T-cell (primary cell): Measurements from ENCODE around the gene ACOT13. TPM values are rescaled to one million over a fixed set of nuclear protein-coding genes. Genes with fewer than 3 reads are reported as not detected.

Experiments
- ATAC-seq, 4 experiments: fragments of 200-7000 bp in 3 of 4; fragments of 150-1000 bp in 1 of 4; cut with Tn5 transposase; replicated peaks in 1 of 4; 1 replicate in 3 of 4; 2 replicates in 1 of 4; pipeline ENCODE4 v1.10.0; 2021; ENCODE audit warnings: moderate library complexity in 3 of 4, mild to moderate bottlenecking in 2 of 4, moderate number of reproducible peaks in 1 of 4
- CTCF ChIA-PET, 2 donors: fragments of 300-600 bp; sonication (Branson Sonifier 250); formaldehyde crosslinking; loops; one replicate each; lab custom pipeline; 2022; ENCODE audit warnings: antibody characterized with exemption in 2 of 2; lab: Charles Lee
- POLR2A ChIA-PET, 2 donors: fragments of 300-600 bp; sonication (Branson Sonifier 250); formaldehyde crosslinking; loops; one replicate each; lab custom pipeline; 2022; ENCODE audit warnings: antibody characterized with exemption in 2 of 2; lab: Charles Lee
- DNase-seq, 35 experiments: peaks; one replicate each; pipeline versions ENCODE4 v3.0.0 to v3.0.0-alpha.2; 2013 to 2023
- H3K27ac ChIP-seq: one replicate; pipeline ENCODE4 v1.5.1; 2013; ENCODE audit warnings: low read length
- H3K27me3 ChIP-seq, 2 experiments: replicated peaks in 1 of 2; 1 replicate in 1 of 2; 2 replicates in 1 of 2; pipeline versions ENCODE4 v1.6.1 to v1.7.0; 2013; ENCODE audit warnings: low read length in 1 of 2, mixed read lengths in 1 of 2; ENCODE audit not compliant: control insufficient read depth in 2 of 2, insufficient read depth in 2 of 2; ENCODE audit errors: extremely low read depth in 1 of 2
- H3K36me3 ChIP-seq, 2 donors: 1 replicate in 1 of 2; 2 replicates in 1 of 2; pipeline versions ENCODE4 v1.6.1 to v1.7.0; 2013; ENCODE audit warnings: low read length in 1 of 2; ENCODE audit not compliant: control insufficient read depth in 2 of 2, insufficient read depth in 1 of 2; ENCODE audit errors: extremely low read depth in 1 of 2
- H3K4me1 ChIP-seq, 2 experiments: 1 replicate in 1 of 2; 2 replicates in 1 of 2; pipeline versions ENCODE4 v1.6.1 to v1.7.0; 2013; ENCODE audit warnings: low read length in 2 of 2, mixed read lengths in 1 of 2; ENCODE audit not compliant: insufficient read depth in 2 of 2, control insufficient read depth in 1 of 2; ENCODE audit errors: extremely low read depth in 1 of 2
- H3K4me3 ChIP-seq, 2 donors: 1 replicate in 1 of 2; 2 replicates in 1 of 2; pipeline versions ENCODE4 v1.5.1 to v1.7.0; 2013; ENCODE audit warnings: mild to moderate bottlenecking in 2 of 2, low read length in 1 of 2, moderate library complexity in 1 of 2; ENCODE audit not compliant: control insufficient read depth in 1 of 2; ENCODE audit errors: extremely low read depth in 1 of 2
- H3K9me3 ChIP-seq: 2 replicates; pipeline ENCODE4 v1.7.0; 2013
- H3K27ac Mint-ChIP-seq, 2 donors: one replicate each; pipeline ENCODE4 v1.8.0; 2020 to 2021; ENCODE audit warnings: mild to moderate bottlenecking in 2 of 2, mixed read lengths in 2 of 2
- H3K27me3 Mint-ChIP-seq, 2 donors: one replicate each; pipeline ENCODE4 v1.8.0; 2021 to 2022; ENCODE audit warnings: mixed read lengths in 2 of 2
- H3K36me3 Mint-ChIP-seq: one replicate; pipeline ENCODE4 v1.8.0; 2021; ENCODE audit warnings: mixed read lengths
- H3K4me1 Mint-ChIP-seq, 3 donors: one replicate each; pipeline ENCODE4 v1.8.0; 2020 to 2022; ENCODE audit warnings: mixed read lengths in 3 of 3, mild to moderate bottlenecking in 1 of 3
- H3K4me3 Mint-ChIP-seq, 3 donors: one replicate each; pipeline ENCODE4 v1.8.0; 2020 to 2022; ENCODE audit warnings: mild to moderate bottlenecking in 3 of 3, mixed read lengths in 3 of 3, moderate library complexity in 3 of 3
- H3K9me3 Mint-ChIP-seq, 3 donors: one replicate each; pipeline ENCODE4 v1.8.0; 2020 to 2022; ENCODE audit warnings: mixed read lengths in 3 of 3
- WGBS: methylation state at CpG from one replicate; pipeline ENCODE4 v1.1.5; 2013; ENCODE audit warnings: missing lambda C conversion rate; ENCODE audit not compliant: insufficient coverage; 5-methylcytosine and 5-hydroxymethylcytosine counted together
- total RNA-seq, 35 experiments: library from RNA in 6 of 35; stranded (reverse) in 6 of 35; fragments of 120-200 nt in 1 of 35; gene quantifications; one replicate each; pipeline versions ENCODE4 v1.2.1 to v1.2.4 and lab custom pipeline; 2013 to 2026

The ACOT13 gene
- total RNA-seq, 5 donors from 2014 or later (not counting 1 experiment from before 2014, with no cell fraction given): 4.2 to 10.9 (median 9.5) TPM

DNA sequence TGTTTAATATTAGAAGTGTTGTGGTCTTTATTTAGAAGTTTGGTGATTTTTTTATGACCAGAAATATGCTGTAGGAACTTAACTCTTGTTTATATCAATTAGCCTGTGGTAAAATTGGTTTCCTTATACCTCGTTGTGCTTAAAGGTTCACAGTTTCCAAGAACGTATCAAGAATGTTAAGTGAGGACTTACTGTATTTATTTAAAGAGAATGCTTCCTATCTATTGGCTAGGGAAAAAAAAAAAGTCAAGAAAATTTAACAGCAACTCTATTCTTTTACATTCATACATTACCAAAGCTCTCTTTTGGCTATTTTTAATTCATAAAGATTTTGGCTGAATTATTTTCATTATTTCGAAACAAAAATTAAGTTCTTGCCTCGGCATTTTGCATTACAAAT, 22.5 kb upstream of the ACOT13 start:
- no peaks in the 10 kb centered on the region for H3K36me3 ChIP-seq
- no CpG with 5 or more reads among the region's 4 CpGs for WGBS
- ATAC-seq (no peak), DNase-seq (no peak)
- ChIA-PET CTCF (interaction anchor here in 1 of 2 donors (0.6 kb wide), 1 partner anchor 127 kb away, joined by 3 read pairs; no protein-coding TSS in a partner anchor), POLR2A (interaction anchor here in 1 of 2 donors (0.6 kb wide), 1 partner anchor 73 kb away, joined by 3 read pairs; no protein-coding TSS in a partner anchor)
- no peak overlapping the region for H3K27ac Mint-ChIP-seq
- no peaks in the 10 kb centered on the region for H3K36me3 Mint-ChIP-seq
- peaks cover 12 to 38% of the 10 kb centered on the region in 2 donors for H3K27me3 Mint-ChIP-seq
- H3K4me3 Mint-ChIP-seq: no peak overlapping the region
- peaks cover 3 to 20% of the 10 kb centered on the region in 2 experiments for H3K27me3 ChIP-seq
- H3K4me1 Mint-ChIP-seq: peaks cover 12 to 17% (median 13%) of the 10 kb centered on the region in 3 donors
- H3K9me3 Mint-ChIP-seq: no peaks in the 10 kb centered on the region
- H3K27ac ChIP-seq: no peak overlapping the region
- H3K9me3 ChIP-seq: no peaks in the 10 kb centered on the region
- no peak overlapping the region for H3K4me3 ChIP-seq
- peaks cover 7 to 10% of the 10 kb centered on the region in 2 experiments for H3K4me1 ChIP-seq

DNA sequence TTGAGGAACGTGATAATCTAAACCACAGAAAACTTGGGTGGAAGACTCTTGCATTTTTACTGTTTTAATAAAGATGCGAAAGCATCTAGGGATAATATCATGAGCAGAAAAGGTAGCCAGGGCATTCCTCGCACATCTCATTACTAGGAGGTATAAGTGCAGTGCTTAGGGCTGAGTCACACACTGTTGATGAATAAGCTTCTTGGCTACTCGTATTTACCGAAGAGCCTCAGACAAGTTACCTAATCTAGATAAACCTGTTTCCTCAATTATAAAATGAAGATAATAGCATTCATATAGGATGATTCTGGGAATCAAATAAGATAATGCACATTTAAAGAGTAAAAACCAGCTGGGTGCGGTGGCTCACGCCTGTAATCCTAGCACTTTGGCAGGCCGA, 20.1 kb upstream of the ACOT13 start:
- H3K9me3 Mint-ChIP-seq: no peaks in the 10 kb centered on the region
- H3K36me3 Mint-ChIP-seq: peaks cover 1% of the 10 kb centered on the region
- Histone ChIP-seq H3K27me3 (peaks cover 3 to 15% of the 10 kb centered on the region in 2 experiments), H3K36me3 (peaks cover 0 to 20% of the 10 kb centered on the region in 2 donors), H3K9me3 (no peaks in the 10 kb centered on the region), H3K27ac (no peak overlapping the region), H3K4me3 (no peak overlapping the region), H3K4me1 (peaks cover 7 to 10% of the 10 kb centered on the region in 2 experiments)
- whole genome bisulfite sequencing: 70% methylated on average over 2 of the region's 8 CpGs
- peaks cover 2 to 24% of the 10 kb centered on the region in 2 donors for H3K27me3 Mint-ChIP-seq
- ATAC-seq (no peak), DNase-seq (no peak)
- CTCF ChIA-PET: no interaction called here
- peaks cover 12 to 17% (median 13%) of the 10 kb centered on the region in 3 donors for H3K4me1 Mint-ChIP-seq
- POLR2A ChIA-PET: interaction anchor here in 1 of 2 donors (0.6 kb wide), 1 partner anchor 108 kb away, joined by 3 read pairs; no protein-coding TSS in a partner anchor
- peak overlapping the region; percentile 80 to 89 (median 80) for H3K4me3 Mint-ChIP-seq
- no peak overlapping the region for H3K27ac Mint-ChIP-seq

DNA sequence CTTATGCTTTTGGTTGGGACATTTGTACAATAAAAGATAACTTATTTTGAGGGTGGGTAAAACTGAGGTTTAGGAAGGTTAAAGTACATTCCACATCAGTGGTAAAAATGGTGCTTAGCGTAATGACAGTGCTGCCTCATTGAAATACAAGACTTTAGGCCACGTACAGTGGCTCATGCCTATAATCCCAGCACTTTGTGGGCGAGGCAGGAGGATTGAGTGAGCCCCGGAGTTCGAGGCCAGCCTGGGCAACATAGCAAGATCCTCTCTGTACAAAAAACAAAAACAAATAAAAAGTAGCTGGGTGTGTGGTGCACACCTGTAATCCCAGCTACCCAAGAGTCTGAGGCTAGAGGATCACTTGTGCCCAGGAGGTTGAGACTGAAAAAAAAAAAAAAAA, 18.6 kb upstream of the ACOT13 start:
- H3K4me3 Mint-ChIP-seq: no peak overlapping the region
- Histone ChIP-seq H3K9me3 (no peaks in the 10 kb centered on the region), H3K36me3 (peaks cover 3 to 35% of the 10 kb centered on the region in 2 donors), H3K4me1 (peaks cover 7 to 10% of the 10 kb centered on the region in 2 experiments), H3K27me3 (peaks cover 3 to 10% of the 10 kb centered on the region in 2 experiments), H3K27ac (no peak overlapping the region), H3K4me3 (no peak overlapping the region)
- H3K4me1 Mint-ChIP-seq: peaks cover 12 to 17% (median 14%) of the 10 kb centered on the region in 3 donors
- H3K9me3 Mint-ChIP-seq: no peaks in the 10 kb centered on the region
- peaks cover 0 to 22% of the 10 kb centered on the region in 2 donors for H3K27me3 Mint-ChIP-seq
- POLR2A ChIA-PET: interaction anchor here in 1 of 2 donors (0.6 to 0.8 kb wide), 3 partner anchors 11 to 18 kb away, joined by 3 to 4 read pairs (median 4); no protein-coding TSS in a partner anchor
- DNase-seq (no peak), ATAC-seq (no peak)
- CTCF ChIA-PET: interaction anchor here (0.7 to 1.2 kb wide), 3 partner anchors 17 to 33 kb away, joined by 3 to 14 read pairs (median 7); partner anchors contain the start of gene ACOT13 (in 1 of the 2)
- H3K27ac Mint-ChIP-seq: no peak overlapping the region
- H3K36me3 Mint-ChIP-seq: peaks cover 9% of the 10 kb centered on the region
- 100% methylated on average over 1 of the region's 5 CpGs for whole genome bisulfite sequencing

DNA sequence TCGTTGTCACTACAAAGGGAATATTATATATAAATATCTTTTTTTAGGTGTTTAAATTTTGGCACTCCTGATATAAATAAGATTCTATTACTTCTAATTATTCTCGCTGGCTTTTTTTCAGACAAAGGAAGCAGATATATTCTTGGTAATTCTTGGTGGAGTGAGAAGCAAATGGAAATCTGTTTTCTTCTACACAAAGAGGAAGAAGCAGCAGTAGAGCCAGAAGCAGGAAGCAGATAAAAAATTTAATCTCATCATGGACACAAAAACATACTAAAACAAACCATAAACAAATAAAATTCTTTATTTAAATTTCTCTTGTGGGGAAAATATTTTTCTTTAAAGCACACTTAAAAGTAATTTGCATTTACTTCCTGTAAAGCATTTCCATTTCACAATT, 17.2 kb upstream of the ACOT13 start:
- Mint-ChIP-seq H3K27ac (no peak overlapping the region), H3K36me3 (peaks cover 19% of the 10 kb centered on the region), H3K27me3 (peaks cover 0 to 11% of the 10 kb centered on the region in 2 donors), H3K4me1 (peaks cover 12 to 20% (median 18%) of the 10 kb centered on the region in 3 donors), H3K4me3 (no peak overlapping the region), H3K9me3 (no peaks in the 10 kb centered on the region)
- ATAC-seq (no peak), DNase-seq (no peak)
- ChIA-PET CTCF (interaction anchor here in 1 of 2 donors (1.2 kb wide), 1 partner anchor 18 kb away, joined by 7 read pairs; the partner anchor contains the start of gene ACOT13), POLR2A (interaction anchor here in 1 of 2 donors (0.6 to 0.7 kb wide), 2 partner anchors 13 to 161 kb away, joined by 3 to 7 read pairs; no protein-coding TSS in a partner anchor)
- no CpG with 5 or more reads among the region's 2 CpGs for WGBS
- Histone ChIP-seq H3K4me1 (peaks cover 7 to 10% of the 10 kb centered on the region in 2 experiments), H3K27me3 (peaks cover 3 to 5% of the 10 kb centered on the region in 2 experiments), H3K9me3 (no peaks in the 10 kb centered on the region), H3K27ac (no peak overlapping the region), H3K4me3 (no peak overlapping the region), H3K36me3 (peaks cover 3 to 45% of the 10 kb centered on the region in 2 donors)

DNA sequence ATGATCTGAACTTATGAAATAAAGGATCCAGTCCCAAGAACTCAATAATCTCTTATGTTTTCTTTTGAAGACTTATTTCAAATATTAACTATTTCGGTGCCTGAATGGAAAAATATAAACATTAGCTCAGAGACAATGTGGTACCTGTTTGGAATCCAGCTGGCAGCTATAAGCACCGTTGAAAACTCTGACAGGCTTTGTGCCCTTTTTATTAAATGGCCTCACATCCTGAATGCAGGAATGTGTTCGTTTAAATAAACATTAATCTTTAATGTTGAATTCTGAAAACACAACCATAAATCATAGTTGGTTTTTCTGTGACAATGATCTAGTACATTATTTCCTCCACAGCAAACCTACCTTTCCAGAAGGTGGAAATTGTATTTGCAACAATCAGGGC, 16.5 kb upstream of the ACOT13 start:
- CTCF ChIA-PET: no interaction called here
- Mint-ChIP-seq H3K9me3 (no peaks in the 10 kb centered on the region), H3K4me3 (no peak overlapping the region), H3K4me1 (peaks cover 12 to 19% (median 18%) of the 10 kb centered on the region in 3 donors), H3K27ac (no peak overlapping the region), H3K36me3 (peaks cover 19% of the 10 kb centered on the region), H3K27me3 (peaks cover 0 to 5% of the 10 kb centered on the region in 2 donors)
- Histone ChIP-seq H3K9me3 (no peaks in the 10 kb centered on the region), H3K36me3 (peaks cover 3 to 45% of the 10 kb centered on the region in 2 donors), H3K4me1 (peaks cover 7 to 10% of the 10 kb centered on the region in 2 experiments), H3K27ac (no peak overlapping the region), H3K27me3 (peaks cover 0 to 5% of the 10 kb centered on the region in 2 experiments), H3K4me3 (no peak overlapping the region)
- POLR2A ChIA-PET: interaction anchor here in 1 of 2 donors (0.6 to 0.7 kb wide), 2 partner anchors 13 to 160 kb away, joined by 3 to 7 read pairs; no protein-coding TSS in a partner anchor
- ATAC-seq: no peak
- 83% methylated on average over 2 of the region's 3 CpGs for WGBS
- no peak for DNase-seq

DNA sequence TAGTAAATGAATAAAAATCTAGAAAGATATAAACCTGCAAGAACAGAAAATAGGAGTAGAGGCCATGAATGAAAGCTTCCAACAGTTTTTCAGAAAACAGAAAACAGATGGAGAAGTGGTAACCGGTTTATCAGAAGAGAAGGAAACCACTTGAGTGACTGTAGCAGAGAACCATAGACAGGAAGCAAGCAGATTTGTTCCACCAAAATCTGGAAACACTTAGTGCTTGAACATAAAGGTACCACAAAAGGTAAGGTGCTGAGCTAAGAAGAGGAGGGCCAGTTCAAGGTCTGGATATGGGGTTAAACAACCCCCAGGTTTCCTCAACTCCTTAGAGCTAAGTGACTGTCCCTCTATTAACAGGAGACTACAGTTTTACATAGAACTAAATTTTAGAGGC, 11.7 kb upstream of the ACOT13 start:
- Mint-ChIP-seq H3K4me1 (peaks cover 35 to 43% (median 43%) of the 10 kb centered on the region in 3 donors), H3K27ac (peak overlapping the region; percentile 13 to 17)
- ATAC-seq: no peak

More for the DNA sequence above, 11.7 kb upstream of the ACOT13 start:
- H3K36me3 Mint-ChIP-seq: peaks cover 33% of the 10 kb centered on the region
- H3K27ac ChIP-seq: no peak overlapping the region
- ChIA-PET CTCF (no interaction called here), POLR2A (interaction anchor here (0.5 to 1.6 kb wide), 3 partner anchors 10 to 54 kb away, joined by 3 to 4 read pairs (median 3); no protein-coding TSS in a partner anchor)
- H3K4me1 ChIP-seq: peaks cover 0 to 2% of the 10 kb centered on the region in 2 experiments
- no peaks in the 10 kb centered on the region for H3K27me3 Mint-ChIP-seq
- H3K4me3 Mint-ChIP-seq: no peak overlapping the region
- H3K9me3 Mint-ChIP-seq: no peaks in the 10 kb centered on the region
- no peak overlapping the region for H3K4me3 ChIP-seq
- 17% methylated on average over 1 of the region's 1 CpG for WGBS
- H3K27me3 ChIP-seq: no peaks in the 10 kb centered on the region
- H3K9me3 ChIP-seq: no peaks in the 10 kb centered on the region
- DNase-seq: no peak
- H3K36me3 ChIP-seq: peaks cover 3 to 54% of the 10 kb centered on the region in 2 donors
